Muscle of arm (tissue), 14 donors: ENCODE results near the gene RGS18. TPM values are rescaled to one million over a fixed set of nuclear protein-coding genes. Genes with fewer than 3 reads are reported as not detected.
"Not testable (repeated sequence)": the region's sequence is repeated elsewhere in the genome, so short reads cannot be mapped to it uniquely, and the experiment has no call there.

Experiments
- DNase-seq: peaks from one replicate; pipeline ENCODE4 v3.0.0-alpha.2; 2013
- long read RNA-seq, 11 donors: transcript quantifications; one replicate each; lab custom pipeline, GENCODE V29; 2026
- polyA plus RNA-seq, 12 donors: library from polyadenylated mRNA; unstranded; fragments of 120-200 nt; gene quantifications; one replicate each; pipeline ENCODE4 v1.2.1, GENCODE V29; 2013; ENCODE audit not compliant: insufficient read length in 12 of 12

RGS18 gene
- polyA plus RNA-seq = 1 to 10 TPM in 8 of 12 donors, under 1 TPM in 2, not detected in 2; 0.74 to 3.1 (median 1.4) TPM
- long read RNA-seq, donor 1, partial matches to known transcripts = 0 of 2 reads
- long read RNA-seq, donor 1, other reads (novel, unspliced or antisense) = 0 of 2 reads
- long read RNA-seq, donor 2, partial matches to known transcripts = 0 of 1 reads
- long read RNA-seq, donor 2, other reads (novel, unspliced or antisense) = 0 of 1 reads
- long read RNA-seq, donor 3 = 0 reads
- long read RNA-seq, donor 4 = 0 reads
- long read RNA-seq, donor 5, partial matches to known transcripts = 0 of 1 reads
- long read RNA-seq, donor 5, other reads (novel, unspliced or antisense) = 0 of 1 reads
- long read RNA-seq, donor 6 = 0 reads
- long read RNA-seq, donor 7 = 0 reads
- long read RNA-seq, donor 8 = 0 reads
- long read RNA-seq, donor 9 = 0 reads
- long read RNA-seq, donor 10, partial matches to known transcripts = 0 of 1 reads
- long read RNA-seq, donor 10, other reads (novel, unspliced or antisense) = 0 of 1 reads
- long read RNA-seq, donor 11 = 0 reads

DNA sequence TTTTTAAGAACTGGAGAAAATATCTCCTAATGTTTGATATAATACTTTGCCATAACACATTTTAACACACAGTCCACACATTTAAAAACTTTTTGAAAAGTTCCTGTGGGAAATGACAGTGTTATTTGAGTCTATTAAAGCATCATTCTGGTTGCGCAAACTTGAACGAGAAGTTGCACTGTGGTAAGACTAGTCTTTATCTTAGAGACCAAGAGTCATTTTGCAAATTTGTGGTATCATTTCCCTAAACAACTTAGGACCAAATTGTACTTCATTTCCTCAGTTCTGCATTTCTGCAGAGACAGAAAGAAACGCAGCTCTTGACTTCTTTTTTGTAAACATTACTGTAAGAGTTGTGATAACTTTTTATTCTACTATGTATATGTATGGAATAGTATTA lies at the start of gene RGS18:
TSS of gene RGS18 (plus strand) at position 282 of the 400 bp plus-strand sequence. CDS start 176 bp downstream, outside the sequence.
- DNase-seq = no peak

DNA sequence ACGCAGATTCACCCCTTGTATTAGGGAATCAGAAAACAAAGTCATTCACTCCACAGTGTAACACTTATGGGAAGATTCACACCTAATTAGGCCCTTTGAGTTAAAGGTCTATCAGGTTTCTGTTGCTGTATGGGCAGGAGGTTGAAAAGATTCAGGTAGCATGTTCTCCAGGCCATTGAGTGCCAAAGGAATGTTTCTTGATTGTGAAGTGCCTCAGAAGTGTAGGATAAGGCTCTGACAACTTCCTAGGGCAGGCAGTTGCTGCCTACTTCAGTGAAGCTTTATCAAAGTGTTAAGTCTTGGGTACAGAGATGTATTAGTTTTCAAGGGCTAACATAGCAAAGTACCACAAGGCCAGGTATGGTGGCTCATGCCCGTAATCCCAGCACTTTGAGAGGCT lies 48.7 kb upstream of the RGS18 start:
- DNase-seq = no peak

DNA sequence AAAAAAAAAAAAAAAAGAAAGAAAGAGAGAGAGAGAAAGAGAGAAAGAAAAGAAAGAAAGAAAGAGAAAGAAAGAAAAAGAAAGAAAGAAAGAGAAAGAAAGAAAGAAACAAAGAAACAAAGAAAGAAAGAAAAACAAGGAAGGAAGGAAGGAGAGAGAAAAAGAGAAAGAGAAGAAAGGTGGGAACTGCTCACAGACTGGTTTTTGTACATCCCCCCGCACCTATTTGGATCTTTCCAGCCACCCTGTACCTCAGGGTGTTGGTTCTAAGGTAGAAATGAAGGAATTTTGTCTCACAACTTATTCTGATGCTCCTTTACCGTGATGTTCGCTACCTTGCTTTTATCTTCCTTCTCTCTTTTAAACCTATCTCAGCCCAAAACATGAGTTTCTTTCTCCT lies 43.3 kb upstream of the RGS18 start:
- DNase-seq = no peak

GRCh38 chr1:192118881-192119405 lies 39.3 kb upstream of the RGS18 start:
- no peak for DNase-seq

DNA sequence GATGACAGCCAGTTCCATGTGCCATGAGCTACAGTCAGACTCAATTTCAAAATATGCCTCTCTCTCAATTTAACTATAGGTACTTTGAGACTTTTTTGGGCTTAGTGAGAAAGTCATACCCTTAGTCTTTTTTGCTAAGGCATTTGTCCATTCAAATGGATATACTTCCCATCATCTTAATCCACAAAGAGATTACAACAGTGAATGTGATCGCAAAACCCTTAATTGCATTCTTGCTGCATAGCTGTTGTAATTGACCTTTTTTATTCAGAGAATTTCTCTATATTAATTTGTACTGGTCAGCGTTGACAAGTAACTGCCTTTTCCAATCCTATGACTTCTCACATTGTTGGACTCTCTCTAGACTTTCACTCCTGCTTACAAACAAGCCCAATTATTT lies 38.6 kb upstream of the RGS18 start:
- DNase-seq = no peak

- DNase-seq = no peak
Measured at GRCh38 chr1:192122668-192123067, 35.6 kb upstream of the RGS18 start.

DNA sequence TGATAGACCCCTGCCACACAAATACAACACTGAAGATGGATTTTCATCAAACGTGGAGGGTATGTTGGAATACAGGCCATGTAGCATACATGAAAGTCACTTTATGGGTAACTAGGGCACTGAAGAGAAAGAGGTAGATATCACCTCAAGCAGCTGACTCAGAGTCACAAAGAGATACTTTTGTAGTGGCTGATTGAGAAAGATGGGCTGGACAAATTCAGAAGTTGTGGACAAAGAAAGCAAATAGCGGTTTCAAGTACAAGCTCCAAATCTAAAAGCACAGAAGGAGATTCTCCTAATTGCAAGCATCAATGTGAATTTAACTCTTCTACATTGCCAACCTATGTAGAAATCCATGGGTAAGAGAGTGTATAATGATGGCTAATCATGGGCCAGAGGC lies 35.0 kb upstream of the RGS18 start:
- DNase-seq = no peak

DNA sequence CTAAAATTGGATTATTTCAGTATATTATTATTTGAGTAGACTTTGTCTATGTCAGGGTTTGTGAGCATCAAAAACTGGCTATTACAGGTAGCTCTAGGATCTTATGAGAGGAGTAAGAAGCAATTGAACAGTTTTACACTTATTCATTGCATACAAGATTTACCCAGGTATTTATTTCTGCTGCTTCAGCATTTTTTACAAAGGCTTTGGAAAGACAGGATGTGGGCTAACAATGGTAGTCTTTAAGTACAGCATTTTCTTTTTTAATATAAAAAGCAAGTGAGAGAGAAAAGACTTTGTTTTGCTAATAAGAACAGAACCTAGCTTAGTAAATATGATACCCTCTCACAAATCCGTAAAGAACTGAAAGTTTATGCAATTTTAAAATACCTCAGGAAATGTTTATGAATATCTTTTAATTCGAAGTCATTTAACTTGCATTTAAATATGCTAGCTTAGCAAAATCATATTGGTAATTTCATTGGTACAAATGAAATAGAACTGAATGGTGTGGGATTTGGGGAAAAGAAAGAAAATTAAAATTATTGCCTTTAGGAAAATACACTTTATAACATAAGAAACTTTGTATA lies 32.1 kb upstream of the RGS18 start:
- DNase-seq = no peak

GRCh38 chr1:192130175-192130574 lies 28.1 kb upstream of the RGS18 start:
- DNase-seq = no peak

DNA sequence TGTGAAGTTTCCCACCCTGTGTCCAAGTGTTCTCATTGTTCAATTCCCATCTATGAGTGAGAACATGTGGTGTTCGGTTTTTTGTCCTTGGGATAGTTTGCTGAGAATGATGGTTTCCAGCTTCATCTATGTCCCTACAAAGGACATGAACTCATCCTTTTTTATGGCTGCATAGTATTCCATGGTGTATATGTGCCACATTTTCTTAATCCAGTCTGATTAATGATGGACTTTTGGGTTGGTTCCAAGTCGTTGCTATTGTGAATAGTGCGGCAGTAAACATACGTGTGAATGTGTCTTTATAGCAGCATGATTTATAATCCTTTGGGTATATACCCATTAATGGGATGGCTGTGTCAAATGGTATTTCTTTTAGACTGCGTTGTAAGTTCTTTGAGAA lies 27.4 kb upstream of the RGS18 start:
- DNase-seq = not testable (repeated sequence)

GRCh38 chr1:192131914-192132313 lies 26.3 kb upstream of the RGS18 start:
- no peak for DNase-seq

- DNase-seq = no peak
Measured at GRCh38 chr1:192133350-192133926, 24.8 kb upstream of the RGS18 start.

DNA sequence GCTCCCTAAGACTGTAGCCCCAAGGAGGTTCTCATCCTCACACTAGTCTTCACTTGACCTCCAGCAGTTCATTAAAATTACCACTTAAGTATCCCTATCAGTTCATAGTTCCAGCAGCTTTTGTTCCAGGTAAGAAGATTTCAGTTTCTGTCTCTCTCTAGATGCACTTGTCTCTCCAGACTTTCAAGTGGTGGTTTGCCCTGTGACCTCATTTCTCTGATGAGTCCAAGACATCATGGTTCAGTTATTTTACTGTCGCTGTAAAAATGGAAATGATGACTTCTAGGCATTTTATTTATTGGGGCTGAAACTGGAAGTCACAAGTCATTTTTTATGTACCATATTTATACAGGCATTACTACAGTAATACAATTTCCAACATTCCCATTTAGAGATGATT lies 17.9 kb upstream of the RGS18 start:
- no peak for DNase-seq

- no peak for DNase-seq
Measured at GRCh38 chr1:192147221-192147620, 11.0 kb upstream of the RGS18 start.

DNA sequence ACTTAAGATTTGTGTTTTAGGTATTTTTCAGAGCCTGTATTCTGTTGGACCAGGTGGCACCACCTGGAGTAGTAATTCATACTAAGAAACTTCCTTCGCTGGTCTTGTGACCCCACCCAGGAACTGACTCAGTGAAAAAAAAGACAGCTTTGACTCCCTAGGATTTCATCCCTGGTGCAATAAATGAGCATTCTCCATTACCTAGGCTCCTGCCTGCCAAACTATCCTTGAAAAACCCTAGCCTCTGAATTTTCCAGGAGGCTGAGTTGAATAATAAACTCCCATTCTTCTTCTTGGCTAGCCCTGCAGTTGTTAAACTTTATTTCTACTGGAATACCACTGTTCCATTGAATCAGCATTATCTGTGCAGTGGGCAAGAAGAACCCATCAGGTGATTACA lies 10.6 kb upstream of the RGS18 start:
- no peak for DNase-seq

DNA sequence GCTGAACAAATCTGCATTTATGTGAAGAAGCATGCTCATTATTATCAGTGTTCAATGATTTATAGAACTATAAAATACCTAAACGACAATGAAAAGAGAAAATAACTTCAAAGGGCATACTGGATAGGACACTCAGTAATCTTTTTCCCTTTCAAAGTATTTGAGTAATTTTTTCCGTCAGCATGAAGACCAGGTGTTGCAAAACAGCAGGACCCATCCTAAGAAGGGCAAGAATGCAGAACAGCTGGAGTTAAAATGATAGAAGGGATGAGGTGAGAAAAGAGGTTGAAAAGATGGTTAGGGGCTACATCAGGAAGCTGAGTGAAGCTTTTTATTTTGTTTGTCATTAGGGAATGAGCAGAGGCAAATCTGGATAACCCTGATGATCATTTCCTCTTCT lies 7.1 kb upstream of the RGS18 start:
- DNase-seq = no peak

DNA sequence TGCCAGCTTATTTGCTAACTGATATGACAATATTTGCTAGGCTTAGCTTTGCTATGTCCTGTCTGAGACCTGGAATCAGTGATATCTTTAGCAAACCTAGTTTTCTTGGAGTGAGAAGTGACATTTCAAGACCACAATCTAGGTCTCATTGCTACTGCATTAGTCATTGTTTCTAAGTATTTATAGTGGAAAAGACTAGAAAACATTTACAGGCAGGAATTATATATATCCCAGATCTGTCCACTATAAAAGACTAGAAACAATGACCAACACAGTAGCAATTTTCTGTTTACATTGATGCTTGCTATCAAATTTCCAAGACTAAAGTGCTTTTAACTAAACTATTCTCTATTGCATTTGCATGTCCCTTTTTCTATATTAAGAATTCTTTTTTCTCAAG lies 5.0 kb upstream of the RGS18 start:
- no peak for DNase-seq

DNA sequence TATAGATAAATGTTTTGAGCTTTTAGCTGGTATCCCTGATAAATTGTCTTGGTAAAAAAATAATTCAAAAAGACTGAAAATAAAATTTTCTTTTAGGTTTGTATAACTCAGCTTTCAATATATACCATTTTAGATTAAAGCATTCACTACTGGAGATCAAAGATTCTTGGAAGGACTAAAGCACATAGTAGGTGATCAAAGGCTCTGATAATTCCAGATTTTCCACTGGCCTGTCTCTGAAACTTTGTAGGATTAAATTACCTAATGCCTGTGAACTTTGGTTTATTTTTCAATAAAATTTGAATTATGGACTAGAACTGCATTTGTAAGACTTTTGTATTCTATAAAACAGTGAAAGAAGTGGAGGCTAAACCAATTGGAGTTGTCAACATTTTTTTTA lies 1.2 kb upstream of the RGS18 start:
- no peak for DNase-seq

GRCh38 chr1:192159014-192159413 lies 752 bp downstream of the RGS18 start:
- DNase-seq = no peak

DNA sequence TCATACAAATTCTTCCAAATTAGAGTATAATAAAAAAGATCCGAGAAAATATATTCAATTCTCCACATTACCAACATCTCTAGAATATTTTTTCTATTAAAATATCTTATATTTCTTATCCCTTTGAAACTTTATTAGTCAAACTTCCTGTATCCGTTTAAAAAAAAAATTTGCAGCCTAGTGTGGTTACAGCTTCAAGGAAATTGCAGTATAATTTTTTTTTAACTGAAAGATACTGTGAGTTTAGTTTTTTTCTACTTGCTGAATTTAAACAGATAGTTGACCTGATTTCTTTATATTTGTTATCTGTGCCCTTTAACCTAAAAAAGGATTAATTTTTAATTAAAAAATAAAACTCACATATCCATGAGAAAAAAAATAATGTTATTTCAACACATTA lies 1.5 kb downstream of the RGS18 start:
- no peak for DNase-seq

- DNase-seq = no peak
Measured at GRCh38 chr1:192160196-192160595, 1.9 kb downstream of the RGS18 start.

DNA sequence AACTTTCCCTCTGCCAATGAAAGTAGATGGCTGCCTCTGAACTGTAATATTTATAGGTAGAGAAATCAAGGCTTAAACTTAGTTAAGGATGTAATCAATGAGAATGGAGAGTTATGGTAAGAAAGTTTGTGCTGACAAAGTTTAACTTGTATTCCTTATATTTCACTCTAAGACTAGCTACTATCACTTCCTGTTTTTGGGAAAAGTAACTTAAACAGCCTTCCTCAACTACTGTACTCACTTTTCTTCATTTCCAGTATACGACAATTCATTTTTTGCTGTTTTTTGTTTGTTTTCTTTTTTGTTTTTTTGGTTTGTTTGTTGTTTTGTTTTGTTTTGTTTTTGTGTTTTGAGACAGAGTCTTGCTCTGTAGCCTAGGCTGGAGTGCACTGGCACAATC lies 3.7 kb downstream of the RGS18 start:
- DNase-seq = no peak

DNA sequence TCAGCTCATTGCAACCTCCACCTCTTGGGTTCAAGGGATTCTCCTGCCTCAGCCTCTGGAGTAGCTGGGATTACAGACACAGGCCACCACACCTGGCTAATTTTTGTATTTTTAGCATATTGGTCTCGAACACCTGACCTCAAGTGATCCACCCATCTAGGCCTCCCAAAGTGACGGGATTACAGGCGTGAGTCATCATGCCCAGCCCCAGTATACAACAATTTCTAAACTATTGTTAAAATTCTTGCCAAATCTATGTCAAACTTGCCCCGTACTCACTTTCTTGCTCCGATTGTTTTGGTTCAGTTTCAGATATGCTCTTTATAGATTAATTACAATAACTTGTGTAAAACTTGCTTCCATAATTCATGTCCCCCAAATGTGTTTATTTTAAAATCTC lies 4.1 kb downstream of the RGS18 start:
- no peak for DNase-seq
